ENCODE data around the gene TFCP2L1.
"Not testable (repeated sequence)": the region's sequence is repeated elsewhere in the genome, so short reads cannot be mapped to it uniquely, and the experiment has no call there.

TFCP2L1 gene

GRCh38 chr2:121227381-121228144 lies 57.4 kb downstream of the TFCP2L1 start:
- DNase-seq (ENCODE audit: extremely low read depth in 1 of 2, low read depth in 1 of 2): not testable (repeated sequence)

GRCh38 chr2:121225681-121226080 lies 59.3 kb downstream of the TFCP2L1 start:
- not testable (repeated sequence) for DNase-seq (ENCODE audit: extremely low read depth in 1 of 2, low read depth in 1 of 2)

GRCh38 chr2:121220995-121221394 lies 64.0 kb downstream of the TFCP2L1 start:
- DNase-seq (ENCODE audit: extremely low read depth in 1 of 2, low read depth in 1 of 2): no peak

GRCh38 chr2:121219866-121220265 lies 65.1 kb downstream of the TFCP2L1 start:
- no peak for DNase-seq (ENCODE audit: extremely low read depth in 1 of 2, low read depth in 1 of 2)

- DNase-seq (ENCODE audit: extremely low read depth in 1 of 2, low read depth in 1 of 2): no peak
Measured at GRCh38 chr2:121218386-121218938, 66.5 kb downstream of the TFCP2L1 start.

GRCh38 chr2:121217627-121218026 lies 67.4 kb downstream of the TFCP2L1 start:
- no peak for DNase-seq (ENCODE audit: extremely low read depth in 1 of 2, low read depth in 1 of 2)

- no peak for DNase-seq (ENCODE audit: extremely low read depth in 1 of 2, low read depth in 1 of 2)
Measured at GRCh38 chr2:121214296-121214695, 70.7 kb downstream of the TFCP2L1 start.

- DNase-seq (ENCODE audit: extremely low read depth in 1 of 2, low read depth in 1 of 2): no peak
Measured at GRCh38 chr2:121213386-121213785, 71.6 kb downstream of the TFCP2L1 start.

- no peak for DNase-seq (ENCODE audit: extremely low read depth in 1 of 2, low read depth in 1 of 2)
Measured at GRCh38 chr2:121212661-121213325, 72.2 kb downstream of the TFCP2L1 start.

- DNase-seq (ENCODE audit: extremely low read depth in 1 of 2, low read depth in 1 of 2): no peak
Measured at GRCh38 chr2:121211689-121212151, 73.3 kb downstream of the TFCP2L1 start.

- DNase-seq (ENCODE audit: extremely low read depth in 1 of 2, low read depth in 1 of 2): no peak
Measured at GRCh38 chr2:121211251-121211650, 73.8 kb downstream of the TFCP2L1 start.

- no peak for DNase-seq (ENCODE audit: extremely low read depth in 1 of 2, low read depth in 1 of 2)
Measured at GRCh38 chr2:121210691-121211090, 74.3 kb downstream of the TFCP2L1 start.

- no peak for DNase-seq (ENCODE audit: extremely low read depth in 1 of 2, low read depth in 1 of 2)
Measured at GRCh38 chr2:121209014-121209610, 75.9 kb downstream of the TFCP2L1 start.

- no peak for DNase-seq (ENCODE audit: extremely low read depth in 1 of 2, low read depth in 1 of 2)
Measured at GRCh38 chr2:121207494-121207893, 77.5 kb downstream of the TFCP2L1 start.

GRCh38 chr2:121205321-121205942 lies 79.6 kb downstream of the TFCP2L1 start:
- DNase-seq (ENCODE audit: extremely low read depth in 1 of 2, low read depth in 1 of 2): no peak

- no peak for DNase-seq (ENCODE audit: extremely low read depth in 1 of 2, low read depth in 1 of 2)
Measured at GRCh38 chr2:121203591-121204249, 81.3 kb downstream of the TFCP2L1 start.

GRCh38 chr2:121202541-121203310 lies 82.3 kb downstream of the TFCP2L1 start:
- no peak for DNase-seq (ENCODE audit: extremely low read depth in 1 of 2, low read depth in 1 of 2)

GRCh38 chr2:121201796-121202195 lies 83.2 kb downstream of the TFCP2L1 start:
- DNase-seq (ENCODE audit: extremely low read depth in 1 of 2, low read depth in 1 of 2): no peak

GRCh38 chr2:121200419-121201315 lies 84.3 kb downstream of the TFCP2L1 start:
- DNase-seq (ENCODE audit: extremely low read depth in 1 of 2, low read depth in 1 of 2): no peak

Measured in activated CD8-positive, alpha-beta memory T cell treated with anti-CD3 and anti-CD28 coated beads for 1 hour (primary cell).